GM12873 (cell line): Measurements from ENCODE around the gene P2RX7.

ENCODE experiments used
- TF ChIP-seq, protein P1 (sequence below): IDR thresholded peaks from 2 replicates; pipeline ENCODE4 v1.5.1; 2012; ENCODE audit warnings: low read depth, mild to moderate bottlenecking, moderate library complexity, low read length, control low read depth; ENCODE audit not compliant: insufficient read depth; ENCODE audit errors: missing control alignments

P2RX7 gene

GRCh38 chr12:121162384-121162783 lies 29.7 kb downstream of the P2RX7 start:
- TF ChIP-seq, protein P1, sequence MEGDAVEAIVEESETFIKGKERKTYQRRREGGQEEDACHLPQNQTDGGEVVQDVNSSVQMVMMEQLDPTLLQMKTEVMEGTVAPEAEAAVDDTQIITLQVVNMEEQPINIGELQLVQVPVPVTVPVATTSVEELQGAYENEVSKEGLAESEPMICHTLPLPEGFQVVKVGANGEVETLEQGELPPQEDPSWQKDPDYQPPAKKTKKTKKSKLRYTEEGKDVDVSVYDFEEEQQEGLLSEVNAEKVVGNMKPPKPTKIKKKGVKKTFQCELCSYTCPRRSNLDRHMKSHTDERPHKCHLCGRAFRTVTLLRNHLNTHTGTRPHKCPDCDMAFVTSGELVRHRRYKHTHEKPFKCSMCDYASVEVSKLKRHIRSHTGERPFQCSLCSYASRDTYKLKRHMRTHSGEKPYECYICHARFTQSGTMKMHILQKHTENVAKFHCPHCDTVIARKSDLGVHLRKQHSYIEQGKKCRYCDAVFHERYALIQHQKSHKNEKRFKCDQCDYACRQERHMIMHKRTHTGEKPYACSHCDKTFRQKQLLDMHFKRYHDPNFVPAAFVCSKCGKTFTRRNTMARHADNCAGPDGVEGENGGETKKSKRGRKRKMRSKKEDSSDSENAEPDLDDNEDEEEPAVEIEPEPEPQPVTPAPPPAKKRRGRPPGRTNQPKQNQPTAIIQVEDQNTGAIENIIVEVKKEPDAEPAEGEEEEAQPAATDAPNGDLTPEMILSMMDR: no peak

DNA sequence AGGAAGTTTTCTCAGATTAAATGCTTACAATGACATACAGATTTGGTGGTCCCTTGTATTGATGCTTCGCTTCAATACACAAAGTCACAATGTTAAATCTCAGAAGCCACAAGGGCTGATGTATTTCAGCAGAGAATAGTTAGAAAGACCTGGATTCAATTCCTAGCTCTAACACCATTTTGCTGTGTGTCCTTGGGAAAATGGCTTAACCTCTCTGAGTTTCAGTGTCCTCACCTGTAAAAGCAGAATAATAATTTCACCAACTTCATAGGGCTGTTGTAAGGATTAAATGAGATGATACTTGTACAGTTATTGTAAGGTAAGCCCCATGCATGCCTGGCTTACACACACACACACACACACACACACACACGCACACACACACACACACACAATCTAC lies 30.3 kb downstream of the P2RX7 start:
- TF ChIP-seq, protein P1: no peak

DNA sequence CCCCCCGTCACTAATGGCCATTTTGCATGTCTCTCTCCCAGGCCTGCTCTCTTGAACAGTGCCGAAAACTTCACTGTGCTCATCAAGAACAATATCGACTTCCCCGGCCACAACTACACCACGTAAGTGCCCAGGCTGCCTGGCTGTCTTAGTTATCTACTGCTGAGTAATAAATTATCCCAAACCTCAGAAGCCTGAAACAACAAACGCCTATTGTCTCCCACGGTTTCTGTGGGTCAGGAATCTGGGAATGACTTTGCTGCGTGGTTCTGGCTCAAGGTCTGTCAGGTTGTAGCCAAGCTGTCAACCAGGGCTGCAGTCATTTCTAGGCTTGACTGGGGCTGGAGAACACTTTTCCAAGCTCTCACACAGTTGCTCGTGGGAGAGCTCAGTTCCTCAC lies 32.6 kb downstream of the P2RX7 start:
- TF ChIP-seq, protein P1: no peak

GRCh38 chr12:121166356-121166755 lies 33.7 kb downstream of the P2RX7 start:
- TF ChIP-seq, protein P1: no peak

DNA sequence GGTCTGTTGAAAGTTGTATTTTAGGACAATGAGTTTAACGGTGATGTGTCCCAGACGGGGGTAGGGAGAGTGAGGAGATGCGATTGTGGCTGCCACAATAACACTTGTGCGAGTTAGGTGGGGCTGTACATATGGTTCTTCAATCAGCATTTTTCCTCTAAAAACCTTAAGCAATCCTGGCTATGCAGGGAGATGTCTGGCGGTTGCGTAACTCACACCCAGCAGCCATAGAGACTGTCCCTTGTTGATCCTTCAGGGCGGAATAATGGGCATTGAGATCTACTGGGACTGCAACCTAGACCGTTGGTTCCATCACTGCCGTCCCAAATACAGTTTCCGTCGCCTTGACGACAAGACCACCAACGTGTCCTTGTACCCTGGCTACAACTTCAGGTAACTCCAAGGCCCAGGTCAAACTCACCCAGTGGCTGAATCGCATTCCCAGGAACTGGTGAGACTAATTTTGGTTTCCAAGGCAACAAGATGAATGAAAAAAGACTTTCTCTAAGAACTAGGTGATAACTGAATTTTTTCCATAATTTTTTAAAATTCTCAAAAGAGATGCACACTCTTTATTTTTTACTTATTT lies 34.6 kb downstream of the P2RX7 start:
- TF ChIP-seq, protein P1: no peak

DNA sequence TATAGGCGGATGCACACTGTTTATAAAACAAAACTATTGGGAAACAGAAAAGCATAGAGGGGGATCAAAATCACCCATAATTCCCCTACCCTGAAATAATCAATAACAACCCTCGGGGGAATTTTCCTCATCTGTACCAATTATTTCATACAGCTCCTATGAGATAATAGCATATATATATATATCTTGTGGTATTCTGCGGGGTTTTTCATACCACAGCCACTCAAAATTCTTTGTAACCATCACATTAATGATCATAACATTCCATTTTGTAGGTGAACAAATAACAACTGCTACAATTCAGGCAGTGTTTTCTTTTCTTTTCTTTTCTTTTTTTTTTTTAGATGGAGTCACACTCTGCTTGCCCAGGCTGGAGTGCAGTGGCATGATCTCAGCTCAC lies 35.3 kb downstream of the P2RX7 start:
- TF ChIP-seq, protein P1: no peak

GRCh38 chr12:121170151-121170550 lies 37.5 kb downstream of the P2RX7 start:
- TF ChIP-seq, protein P1: no peak
